Left lung (tissue), 14 donors: ENCODE data around the gene ZIK1. TPM values are rescaled to one million over a fixed set of nuclear protein-coding genes. Genes with fewer than 3 reads are reported as not detected.

Experiments used
- ATAC-seq: fragments of 200-7000 bp; cut with Tn5 transposase; one replicate; pipeline ENCODE4 v1.9.1; 2020; ENCODE audit warnings: moderate library complexity
- DNase-seq, 4 donors: peaks; one replicate each; pipeline ENCODE4 v3.0.0-alpha.2; 2013 to 2020
- H3K27ac ChIP-seq, 2 donors: fragments of 200-600 bp; sonication (generic) in 1 of 2; one replicate each; pipeline versions ENCODE4 v1.5.0 to v1.8.0; 2020 to 2021
- H3K27me3 ChIP-seq, 2 donors: fragments of 200-600 bp; sonication (generic) in 1 of 2; one replicate each; pipeline versions ENCODE4 v1.5.0 to v1.8.0; 2020 to 2021
- H3K36me3 ChIP-seq, 2 donors: fragments of 200-600 bp; sonication (generic) in 1 of 2; one replicate each; pipeline versions ENCODE4 v1.5.0 to v1.8.0; 2020 to 2021
- H3K4me1 ChIP-seq, 2 donors: fragments of 200-600 bp; one replicate each; pipeline ENCODE4 v1.8.0; 2021
- H3K4me3 ChIP-seq, 2 donors: fragments of 200-600 bp; sonication (generic) in 1 of 2; one replicate each; pipeline versions ENCODE4 v1.5.0 to v1.8.0; 2020 to 2021; ENCODE audit warnings: mild to moderate bottlenecking in 1 of 2
- H3K9me3 ChIP-seq, 2 donors: fragments of 200-600 bp; sonication (generic) in 1 of 2; one replicate each; pipeline versions ENCODE4 v1.5.0 to v1.8.0; 2020 to 2021
- intact Hi-C, 2 donors: fragments of 100-400 bp; cut with DNase I; formaldehyde crosslinking; loops; one replicate each; pipeline versions ENCODE4 v1.11.2 to v1.14.2; 2022
- long read RNA-seq, 12 donors: library from polyadenylated mRNA in 2 of 12; unstranded in 2 of 12; transcript quantifications; one replicate each; pipeline ENCODE4 v2.0.0 and lab custom pipeline, GENCODE V29; 2019 to 2026
- polyA plus RNA-seq, 6 donors: library from polyadenylated mRNA; unstranded; fragments of 120-200 nt; gene quantifications; one replicate each; pipeline ENCODE4 v1.2.1, GENCODE V29; 2013; ENCODE audit not compliant: insufficient read length in 6 of 6
- total RNA-seq, 2 donors: library from RNA; stranded (reverse); fragmentation: NEBNext Ultra II Directional; extraction: Animal tissue kit (Norgen Biotek cat#: 25700); gene quantifications; one replicate each; pipeline ENCODE4 v1.2.1, GENCODE V29; 2021
- TF ChIP-seq, protein P1 (sequence below), 2 donors: fragments of 200-600 bp; sonication (generic) in 1 of 2; IDR thresholded peaks; one replicate each; pipeline versions ENCODE4 v1.5.0 to v1.8.0; 2021; ENCODE audit warnings: antibody characterized with exemption in 2 of 2
- donor health status: DM: no; HTN: yes; CAD: no.
- donor health status: DM: no; HTN: no; CAD: no.

The ZIK1 gene
- total RNA-seq (1 to 10 TPM; 4.4 to 4.7 TPM), polyA plus RNA-seq (10 to 100 TPM; 15.0 to 23.4 (median 18.4) TPM)
- long read RNA-seq, donor 1, full-length matches to known transcripts = 4 of 4 reads
- long read RNA-seq, donor 1, partial matches to known transcripts = 0 of 4 reads
- long read RNA-seq, donor 1, other reads (novel, unspliced or antisense) = 0 of 4 reads
- long read RNA-seq, donor 2, full-length matches to known transcripts = 7 of 7 reads
- long read RNA-seq, donor 2, partial matches to known transcripts = 0 of 7 reads
- long read RNA-seq, donor 2, other reads (novel, unspliced or antisense) = 0 of 7 reads
- long read RNA-seq, donor 3, full-length matches to known transcripts = 3 of 3 reads
- long read RNA-seq, donor 3, partial matches to known transcripts = 0 of 3 reads
- long read RNA-seq, donor 3, other reads (novel, unspliced or antisense) = 0 of 3 reads
- long read RNA-seq, donor 4 = 0 reads
- long read RNA-seq, donor 5, full-length matches to known transcripts = 2 of 2 reads
- long read RNA-seq, donor 5, partial matches to known transcripts = 0 of 2 reads
- long read RNA-seq, donor 5, other reads (novel, unspliced or antisense) = 0 of 2 reads
- long read RNA-seq, donor 6, full-length matches to known transcripts = 4 of 4 reads
- long read RNA-seq, donor 6, partial matches to known transcripts = 0 of 4 reads
- long read RNA-seq, donor 6, other reads (novel, unspliced or antisense) = 0 of 4 reads
- long read RNA-seq, donor 7 = 0 reads
- long read RNA-seq, donor 8, full-length matches to known transcripts = 1 of 1 reads
- long read RNA-seq, donor 8, partial matches to known transcripts = 0 of 1 reads
- long read RNA-seq, donor 8, other reads (novel, unspliced or antisense) = 0 of 1 reads
- long read RNA-seq, donor 9 = 0 reads
- long read RNA-seq, donor 10 = 0 reads
- long read RNA-seq, donor 11 = 0 reads
- long read RNA-seq, donor 12, full-length matches to known transcripts = 1 of 1 reads
- long read RNA-seq, donor 12, partial matches to known transcripts = 0 of 1 reads
- long read RNA-seq, donor 12, other reads (novel, unspliced or antisense) = 0 of 1 reads

DNA sequence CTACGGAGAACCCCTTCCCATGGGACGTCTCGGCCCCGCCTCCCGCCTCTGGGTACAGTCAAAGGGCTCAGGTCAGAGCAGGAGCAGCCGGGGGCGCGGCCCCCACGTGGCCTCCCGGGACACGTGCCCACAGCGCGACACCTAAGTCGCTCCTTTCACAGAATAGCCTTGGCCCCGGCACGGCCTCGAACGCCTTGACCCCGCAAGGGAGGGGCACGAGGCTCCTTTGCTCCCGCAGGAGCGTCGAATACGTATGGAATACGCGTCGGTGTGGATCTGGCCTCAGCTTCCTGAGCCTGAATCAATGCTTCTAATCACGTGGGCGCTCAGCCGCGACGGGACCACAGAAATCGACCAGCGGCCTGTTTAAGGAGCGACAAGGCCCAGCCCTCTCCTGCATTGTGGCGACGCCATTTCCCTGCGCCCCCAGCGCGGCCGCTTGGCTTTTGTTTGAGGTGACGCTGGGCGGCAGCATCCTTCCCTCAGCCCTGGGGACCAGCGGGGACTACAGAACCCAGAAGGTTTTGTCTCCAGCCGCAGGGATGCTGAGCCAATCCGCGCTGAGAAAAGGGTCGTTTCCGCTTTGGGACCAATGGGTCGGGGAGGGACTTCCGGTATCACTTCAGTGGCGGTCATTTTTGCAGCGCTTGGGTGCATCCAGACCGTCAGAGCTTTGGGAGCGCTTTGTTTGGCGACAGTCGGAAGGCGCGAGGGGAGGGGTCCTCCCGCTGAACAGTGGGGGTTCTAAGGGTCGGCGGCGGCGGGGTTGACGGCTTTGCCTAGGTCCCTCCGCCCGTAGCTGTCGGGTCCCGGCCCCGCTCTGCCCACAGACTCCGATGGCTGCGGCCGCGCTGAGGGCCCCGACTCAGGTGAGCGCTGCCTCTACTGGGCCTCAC lies at the start of gene ZIK1:
ZIK1 (plus strand) TSS at position 625 of the 896 bp plus-strand sequence; CDS start at position 837, 212 bp downstream.
- H3K27me3 ChIP-seq = no peaks in the 10 kb centered on the region
- TF ChIP-seq, protein P1, sequence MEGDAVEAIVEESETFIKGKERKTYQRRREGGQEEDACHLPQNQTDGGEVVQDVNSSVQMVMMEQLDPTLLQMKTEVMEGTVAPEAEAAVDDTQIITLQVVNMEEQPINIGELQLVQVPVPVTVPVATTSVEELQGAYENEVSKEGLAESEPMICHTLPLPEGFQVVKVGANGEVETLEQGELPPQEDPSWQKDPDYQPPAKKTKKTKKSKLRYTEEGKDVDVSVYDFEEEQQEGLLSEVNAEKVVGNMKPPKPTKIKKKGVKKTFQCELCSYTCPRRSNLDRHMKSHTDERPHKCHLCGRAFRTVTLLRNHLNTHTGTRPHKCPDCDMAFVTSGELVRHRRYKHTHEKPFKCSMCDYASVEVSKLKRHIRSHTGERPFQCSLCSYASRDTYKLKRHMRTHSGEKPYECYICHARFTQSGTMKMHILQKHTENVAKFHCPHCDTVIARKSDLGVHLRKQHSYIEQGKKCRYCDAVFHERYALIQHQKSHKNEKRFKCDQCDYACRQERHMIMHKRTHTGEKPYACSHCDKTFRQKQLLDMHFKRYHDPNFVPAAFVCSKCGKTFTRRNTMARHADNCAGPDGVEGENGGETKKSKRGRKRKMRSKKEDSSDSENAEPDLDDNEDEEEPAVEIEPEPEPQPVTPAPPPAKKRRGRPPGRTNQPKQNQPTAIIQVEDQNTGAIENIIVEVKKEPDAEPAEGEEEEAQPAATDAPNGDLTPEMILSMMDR (IDR thresholded peaks at IDR 0.05) = no peak
- peak; percentile 90 to 96 (median 92) for DNase-seq
- H3K4me1 ChIP-seq = peaks cover 12 to 13% of the 10 kb centered on the region in 2 donors
- peak; percentile 97 for ATAC-seq
- peaks cover 0 to 18% of the 10 kb centered on the region in 2 donors for H3K36me3 ChIP-seq
- intact Hi-C loops = no loop called here
- peak within 1 kb of the TSS; percentile 62 to 65 for H3K4me3 ChIP-seq
- H3K9me3 ChIP-seq = peaks cover 0 to 70% of the 10 kb centered on the region in 2 donors
- peak within 1 kb of the TSS; percentile 16 to 48 for H3K27ac ChIP-seq

DNA sequence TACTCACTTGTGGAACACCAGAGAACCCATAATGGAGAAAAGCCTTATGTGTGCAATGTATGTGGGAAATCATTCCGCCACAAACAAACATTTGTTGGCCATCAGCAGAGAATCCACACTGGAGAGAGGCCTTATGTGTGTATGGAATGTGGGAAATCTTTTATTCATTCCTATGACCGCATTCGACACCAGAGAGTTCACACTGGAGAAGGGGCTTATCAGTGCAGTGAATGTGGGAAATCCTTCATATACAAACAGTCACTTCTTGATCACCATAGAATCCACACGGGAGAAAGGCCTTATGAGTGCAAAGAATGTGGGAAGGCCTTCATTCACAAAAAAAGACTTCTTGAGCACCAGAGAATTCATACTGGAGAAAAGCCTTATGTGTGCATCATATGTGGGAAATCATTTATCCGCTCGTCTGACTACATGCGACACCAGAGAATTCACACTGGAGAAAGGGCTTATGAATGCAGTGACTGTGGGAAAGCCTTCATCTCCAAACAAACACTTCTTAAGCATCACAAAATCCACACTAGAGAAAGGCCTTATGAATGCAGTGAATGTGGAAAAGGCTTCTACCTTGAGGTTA lies 45.9 kb upstream of the ZIK1 start:
- TF ChIP-seq, protein P1 (IDR thresholded peaks at IDR 0.05) = no peak
- DNase-seq (no peak), ATAC-seq (no peak)
- H3K27me3 ChIP-seq = no peaks in the 10 kb centered on the region
- no peaks in the 10 kb centered on the region for H3K4me1 ChIP-seq
- no peak overlapping the region for H3K27ac ChIP-seq
- intact Hi-C loops = no loop called here
- no peak overlapping the region for H3K4me3 ChIP-seq
- peaks cover 0 to 100% of the 10 kb centered on the region in 2 donors for H3K36me3 ChIP-seq
- peaks cover 11 to 100% of the 10 kb centered on the region in 2 donors for H3K9me3 ChIP-seq

DNA sequence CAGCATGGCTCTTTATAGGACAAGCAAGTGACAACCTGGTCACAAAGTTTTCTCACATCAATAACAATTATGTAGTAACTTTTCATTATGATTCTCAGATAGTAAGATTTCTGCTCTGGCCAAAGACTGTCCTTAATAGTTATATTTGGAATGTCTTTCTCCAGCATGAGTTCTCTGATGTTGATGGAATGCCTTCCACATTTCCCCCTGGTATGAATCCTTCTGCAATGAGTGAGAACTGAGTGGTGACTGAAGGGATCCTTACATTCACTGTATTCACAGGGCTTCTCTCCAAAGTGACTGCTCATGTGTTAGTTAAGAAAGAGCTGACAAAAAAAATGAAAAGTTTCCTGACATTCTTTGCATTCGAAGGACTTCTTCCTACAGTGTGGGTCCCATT lies 37.4 kb upstream of the ZIK1 start:
- DNase-seq (no peak), ATAC-seq (no peak)
- no peaks in the 10 kb centered on the region for H3K4me1 ChIP-seq
- intact Hi-C loops = no loop called here
- H3K9me3 ChIP-seq = peaks cover 16 to 100% of the 10 kb centered on the region in 2 donors
- H3K36me3 ChIP-seq = peaks cover 10 to 100% of the 10 kb centered on the region in 2 donors
- no peak overlapping the region for H3K4me3 ChIP-seq
- TF ChIP-seq, protein P1 (IDR thresholded peaks at IDR 0.05) = no peak
- no peaks in the 10 kb centered on the region for H3K27me3 ChIP-seq
- no peak overlapping the region for H3K27ac ChIP-seq

DNA sequence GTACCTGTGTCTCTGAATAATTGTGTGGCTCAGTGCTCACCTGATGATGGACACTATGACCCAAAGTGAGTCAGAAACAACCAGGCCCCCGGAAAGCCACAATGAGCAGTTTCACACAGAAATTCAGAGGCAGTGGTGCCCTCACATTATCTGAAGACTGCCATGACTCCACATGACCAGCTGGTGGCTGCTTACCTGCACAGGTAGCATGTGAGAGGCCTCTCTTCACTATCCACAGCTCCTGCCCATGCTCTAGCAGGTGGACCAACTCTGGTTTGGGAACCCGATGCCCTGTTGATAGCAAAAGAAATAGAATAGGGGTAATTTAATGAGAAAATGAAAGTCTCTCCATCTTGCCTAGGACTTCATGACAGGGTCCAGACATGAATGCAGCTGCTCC lies 31.5 kb upstream of the ZIK1 start:
- TF ChIP-seq, protein P1 (IDR thresholded peaks at IDR 0.05) = no peak
- intact Hi-C loops = no loop called here
- Histone ChIP-seq H3K4me1 (no peaks in the 10 kb centered on the region), H3K36me3 (peaks cover under 1 to 90% of the 10 kb centered on the region in 2 donors), H3K27ac (no peak overlapping the region), H3K27me3 (no peaks in the 10 kb centered on the region), H3K4me3 (no peak overlapping the region), H3K9me3 (peaks cover 1 to 92% of the 10 kb centered on the region in 2 donors)
- DNase-seq = no peak
- ATAC-seq = no peak
